Stimulated activated CD8-positive, alpha-beta memory T cell treated with anti-CD3 and anti-CD28 coated beads, Interleukin-7, amount 100 ng/mL, for 1 hour (primary cell): Measurements from ENCODE around the gene AAMP.
A peak's percentile ranks its signal among the peaks of the same experiment; 100 is the strongest.

Experiments
- DNase-seq, 2 donors: peaks; one replicate each; pipeline ENCODE4 v3.0.0-alpha.2; 2020; ENCODE audit warnings: low read depth in 2 of 2

The AAMP gene

GRCh38 chr2:218224186-218224585, 45.8 kb downstream of the AAMP start:
- DNase-seq, result no peak

- DNase-seq, result no peak
These were observed 46.9 kb downstream of the AAMP start for GRCh38 chr2:218223046-218223445.

DNA sequence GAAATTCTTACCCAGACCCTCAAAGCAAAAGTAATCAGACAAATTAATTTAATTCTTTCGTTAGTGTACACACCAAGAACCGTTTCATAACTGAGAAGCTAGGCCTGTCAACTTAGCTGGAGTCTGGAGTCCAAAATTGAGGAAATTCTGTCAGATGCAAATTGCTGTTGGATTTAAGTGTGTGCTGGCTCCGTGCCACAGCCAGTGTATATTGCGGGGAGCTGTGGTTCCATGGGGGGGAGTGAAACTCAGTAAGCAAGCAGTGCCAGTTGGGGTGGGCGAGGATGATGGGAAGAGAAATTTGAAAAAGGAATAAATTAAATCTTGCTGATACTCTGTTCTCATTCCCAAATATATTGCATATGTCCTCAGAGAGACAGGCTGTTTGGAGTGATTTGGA, 48.9 kb downstream of the AAMP start:
- no peak for DNase-seq

GRCh38 chr2:218219934-218220333, 50.0 kb downstream of the AAMP start:
- DNase-seq, result no peak

DNA sequence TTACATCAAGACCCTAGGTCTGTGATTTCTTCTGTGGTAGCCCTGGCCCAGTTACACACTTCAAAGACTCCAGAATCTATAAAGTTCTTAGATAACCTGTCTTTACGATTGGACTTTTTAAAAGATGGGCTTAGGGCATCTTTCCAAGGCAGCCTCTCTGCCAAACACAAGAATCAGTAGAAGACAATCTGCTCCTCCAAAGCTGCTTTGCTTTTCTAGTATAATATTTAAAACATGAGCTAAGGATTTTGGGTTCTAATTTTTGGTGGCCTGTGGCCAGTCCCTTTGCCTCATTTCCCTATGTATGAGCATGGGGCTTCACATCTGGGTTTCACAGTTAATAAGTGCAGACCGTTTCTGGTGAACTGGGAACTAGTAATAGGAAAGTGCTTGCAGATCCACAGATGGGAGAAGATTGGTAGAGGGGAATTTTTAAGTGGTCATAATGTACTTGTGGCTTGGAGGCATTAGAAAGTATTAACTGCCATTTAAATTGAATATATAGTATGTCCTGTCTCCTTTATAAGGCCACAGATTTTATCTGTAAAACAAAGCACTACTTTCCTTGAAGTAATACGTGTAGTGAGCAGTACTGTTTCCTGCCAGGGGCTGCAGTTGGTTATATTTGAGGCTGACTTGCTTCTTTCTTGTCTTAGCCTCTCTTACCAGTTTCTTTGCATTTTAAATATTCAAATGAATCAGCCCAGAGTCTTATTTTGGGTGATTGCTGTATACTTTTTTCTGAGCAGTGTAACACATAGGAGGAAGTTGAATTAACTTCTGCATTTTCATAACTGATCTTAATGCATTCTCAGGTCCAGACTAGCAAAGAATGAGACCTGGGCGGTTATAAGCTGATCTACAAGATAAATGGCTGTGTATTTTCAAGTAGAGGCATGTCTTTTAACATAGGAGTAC, 51.4 kb downstream of the AAMP start:
- DNase-seq, result no peak

GRCh38 chr2:218217360-218218267, 52.3 kb downstream of the AAMP start:
- DNase-seq, result peak; percentile 35 to 37

GRCh38 chr2:218216674-218217359, 53.1 kb downstream of the AAMP start, which contains the start of gene ARPC2:
ARPC2 (plus strand) TSS chr2:218217189; CDS start chr2:218217471, 282 bp downstream.
- peak; percentile 91 to 92 for DNase-seq

DNA sequence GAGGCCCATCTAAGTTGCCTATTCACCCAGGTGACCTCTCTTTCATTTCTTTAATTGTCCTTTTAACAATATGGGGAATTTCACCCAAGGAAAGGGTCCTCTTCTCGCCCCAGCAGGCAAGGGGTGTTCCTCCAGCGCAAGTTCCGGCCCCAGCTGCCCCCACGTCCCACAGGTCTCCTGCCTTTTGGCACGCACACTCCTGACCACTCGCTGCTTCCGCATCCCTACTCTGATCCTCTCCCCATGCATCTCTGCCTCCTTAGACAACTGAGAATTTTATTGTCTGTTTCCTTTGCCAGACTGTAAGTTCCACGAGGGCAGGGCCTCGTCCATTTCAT, 53.6 kb downstream of the AAMP start:
- no peak for DNase-seq
